Measurements from ENCODE around the gene NDUFS7. TPM values are rescaled to one million over a fixed set of nuclear protein-coding genes. Genes with fewer than 3 reads are reported as not detected.

Gene NDUFS7
- total and polyA plus RNA-seq, 11 donors = 205 to 717 (median 336) TPM

- TF ChIP-seq CTCF (IDR thresholded peaks at IDR 0.05) (no peak), POLR2A (IDR thresholded peaks at IDR 0.05) (no peak)
- 74 to 80% (median 77%) methylated on average over 22 to 36 of the region's 36 CpGs for WGBS, 4 donors
- H3K27ac ChIP-seq = peak overlapping the region in 2 of 12 donors; percentile 37 to 42
- ATAC-seq (no peak), DNase-seq (peak in 1 of 5 donors; percentile 6)
- H3K4me3 ChIP-seq = no peak overlapping the region
- H3K9me3 ChIP-seq = no peaks in the 10 kb centered on the region
- intact Hi-C loops (cut with DNase I) = no loop called here
- no peaks in the 10 kb centered on the region for H3K27me3 ChIP-seq
- H3K36me3 ChIP-seq = peaks cover 0 to 38% (median 12%) of the 10 kb centered on the region in 9 donors
- H3K4me1 ChIP-seq = peaks cover 33 to 93% (median 84%) of the 10 kb centered on the region in 12 donors
Observed at GRCh38 chr19:1412995-1413800, 29.5 kb downstream of the NDUFS7 start.

GRCh38 chr19:1416014-1416841, 32.5 kb downstream of the NDUFS7 start:
- H3K27ac ChIP-seq = peak overlapping the region; percentile 48 to 82 (median 64)
- peak overlapping the region in 6 of 12 donors; percentile 0 to 35 (median 21) for H3K4me3 ChIP-seq
- TF ChIP-seq POLR2A (IDR thresholded peaks at IDR 0.05) (no peak), CTCF (IDR thresholded peaks at IDR 0.05) (no peak)
- no peak for DNase-seq
- ATAC-seq = no peak
- H3K36me3 ChIP-seq = peaks cover 0 to 54% (median 31%) of the 10 kb centered on the region in 9 donors
- no peaks in the 10 kb centered on the region for H3K9me3 ChIP-seq
- peaks cover 13 to 82% (median 68%) of the 10 kb centered on the region in 12 donors for H3K4me1 ChIP-seq
- intact Hi-C loops (cut with DNase I) = no loop called here
- no peaks in the 10 kb centered on the region for H3K27me3 ChIP-seq
- 55 to 66% (median 59%) methylated on average over 14 to 28 of the region's 28 CpGs for WGBS, 4 donors

GRCh38 chr19:1417145-1417544, 33.4 kb downstream of the NDUFS7 start:
- Histone ChIP-seq H3K9me3 (no peaks in the 10 kb centered on the region), H3K36me3 (peaks cover 0 to 63% (median 40%) of the 10 kb centered on the region in 9 donors), H3K4me3 (no peak overlapping the region), H3K4me1 (peaks cover 10 to 73% (median 59%) of the 10 kb centered on the region in 12 donors), H3K27ac (peak overlapping the region in 1 of 12 donors; percentile 82), H3K27me3 (no peaks in the 10 kb centered on the region)
- no peak for TF ChIP-seq POLR2A (IDR thresholded peaks at IDR 0.05)
- no peak for TF ChIP-seq CTCF (IDR thresholded peaks at IDR 0.05)
- WGBS, 4 donors = 82 to 88% (median 85%) methylated on average over 20 to 21 of the region's 21 CpGs
- ATAC-seq (no peak), DNase-seq (no peak)
- intact Hi-C loops (cut with DNase I) = no loop called here
